CD4-positive, alpha-beta T cell treated with Interleukin-15 for 4 hours (primary cell): ENCODE results near the gene CHCHD1.
"Not testable (repeated sequence)": the region's sequence is repeated elsewhere in the genome, so short reads cannot be mapped to it uniquely, and the experiment has no call there.

Experiments used
- DNase-seq: peaks from one replicate; pipeline ENCODE4 v3.0.0-alpha.2; 2020; ENCODE audit warnings: low spot score

The CHCHD1 gene

DNA sequence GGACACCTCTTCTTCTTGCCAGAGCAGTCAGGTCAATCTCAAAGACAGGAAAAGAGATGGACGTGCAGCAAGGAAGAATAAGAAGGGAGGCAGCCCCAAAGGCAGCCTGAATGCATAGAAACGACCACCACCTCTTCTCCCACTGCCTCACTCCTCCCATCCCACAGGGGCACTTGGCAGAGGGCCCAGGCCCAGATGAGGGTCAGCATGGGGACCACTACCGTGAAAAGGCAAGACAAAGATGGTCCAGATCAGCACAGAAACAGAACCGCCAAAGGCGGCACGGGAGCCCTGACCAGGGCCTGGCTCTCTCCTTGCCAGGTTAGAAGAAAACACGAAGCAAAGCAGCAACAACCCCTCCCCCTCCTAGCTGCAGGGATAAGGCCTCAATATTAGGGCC, 31.5 kb downstream of the CHCHD1 start:
- DNase-seq: no peak

DNA sequence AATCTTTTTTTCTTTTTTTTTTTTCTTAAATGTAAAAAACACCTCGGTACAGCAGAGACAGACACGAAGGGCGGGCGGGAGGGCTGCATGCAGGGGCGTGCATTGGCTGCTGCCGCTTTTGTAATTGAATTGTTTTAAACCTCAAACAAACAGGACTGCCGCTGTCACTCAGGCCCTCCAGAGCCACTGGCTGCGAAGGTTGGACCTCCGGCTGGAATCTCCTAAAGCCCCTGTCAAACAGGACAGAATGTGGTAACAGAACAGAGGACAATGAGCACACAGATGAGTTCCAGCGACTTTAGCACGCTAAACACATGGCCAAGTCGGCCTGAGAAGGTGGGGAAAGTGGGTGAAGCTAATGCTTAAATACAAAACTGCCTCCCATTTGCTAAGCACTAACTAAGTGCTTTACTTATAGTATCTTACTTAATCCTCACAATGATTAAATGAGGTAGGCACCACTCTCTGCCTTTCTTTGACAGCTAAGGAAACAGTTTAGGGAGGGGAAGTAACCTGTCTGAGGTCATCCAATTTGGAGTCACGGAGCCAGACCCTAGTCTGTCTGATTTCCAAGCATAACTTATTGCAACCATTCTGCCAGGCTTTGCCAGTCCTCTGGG, 32.5 kb downstream of the CHCHD1 start:
- no peak for DNase-seq

DNA sequence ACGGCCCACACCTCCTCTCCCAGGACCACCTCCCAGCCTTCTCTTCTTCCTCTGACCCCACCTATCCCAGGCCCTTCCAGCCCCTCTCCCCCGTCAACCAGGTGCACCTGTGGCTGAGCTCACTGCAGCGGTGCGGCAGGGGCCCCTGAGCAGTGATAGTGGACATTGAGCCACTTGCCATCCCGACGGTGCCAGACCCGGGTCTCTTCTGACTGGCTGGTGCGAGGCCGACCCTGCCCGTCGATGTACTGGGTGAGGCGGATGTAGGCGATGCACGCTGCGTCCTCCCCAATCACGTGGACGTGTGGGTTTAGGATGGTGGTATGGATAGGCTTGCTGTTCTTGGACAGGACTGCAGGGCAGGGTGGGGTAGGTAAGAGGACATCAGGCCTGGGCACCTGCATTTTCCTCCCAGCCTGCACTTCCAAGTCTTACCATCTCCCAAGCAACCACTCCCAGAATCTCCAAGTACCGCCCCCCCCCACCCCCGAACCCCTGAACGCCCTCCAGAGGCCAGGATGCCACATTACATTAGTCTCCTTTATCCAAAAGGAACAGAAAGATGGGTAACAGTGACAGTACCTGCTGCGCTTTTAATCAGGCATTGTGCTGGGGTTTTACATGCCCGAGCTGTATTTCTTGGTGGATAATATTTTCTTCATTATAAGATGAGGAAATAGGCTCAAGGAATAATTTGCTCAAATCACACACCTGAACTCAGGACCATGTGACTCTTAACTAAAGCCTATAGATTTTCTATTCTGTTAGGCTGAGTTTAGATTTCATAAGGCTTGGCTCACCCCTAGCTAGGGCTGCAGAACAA, 33.3 kb downstream of the CHCHD1 start:
- DNase-seq: no peak

DNA sequence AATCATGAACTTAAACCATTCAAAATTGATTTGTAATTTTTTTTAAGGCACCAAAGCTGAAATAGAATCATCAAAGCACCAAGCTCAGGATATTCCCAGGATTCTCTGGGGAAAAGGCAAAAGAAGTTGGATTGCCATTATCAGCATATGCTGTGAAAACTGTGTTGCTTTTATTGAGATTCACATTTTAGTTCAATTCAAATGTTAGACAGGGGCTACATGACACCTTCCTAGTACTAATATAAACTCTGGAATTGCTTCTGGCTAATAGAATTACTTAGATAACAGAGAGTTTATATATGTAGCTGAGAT, 33.8 kb downstream of the CHCHD1 start:
- DNase-seq: no peak

DNA sequence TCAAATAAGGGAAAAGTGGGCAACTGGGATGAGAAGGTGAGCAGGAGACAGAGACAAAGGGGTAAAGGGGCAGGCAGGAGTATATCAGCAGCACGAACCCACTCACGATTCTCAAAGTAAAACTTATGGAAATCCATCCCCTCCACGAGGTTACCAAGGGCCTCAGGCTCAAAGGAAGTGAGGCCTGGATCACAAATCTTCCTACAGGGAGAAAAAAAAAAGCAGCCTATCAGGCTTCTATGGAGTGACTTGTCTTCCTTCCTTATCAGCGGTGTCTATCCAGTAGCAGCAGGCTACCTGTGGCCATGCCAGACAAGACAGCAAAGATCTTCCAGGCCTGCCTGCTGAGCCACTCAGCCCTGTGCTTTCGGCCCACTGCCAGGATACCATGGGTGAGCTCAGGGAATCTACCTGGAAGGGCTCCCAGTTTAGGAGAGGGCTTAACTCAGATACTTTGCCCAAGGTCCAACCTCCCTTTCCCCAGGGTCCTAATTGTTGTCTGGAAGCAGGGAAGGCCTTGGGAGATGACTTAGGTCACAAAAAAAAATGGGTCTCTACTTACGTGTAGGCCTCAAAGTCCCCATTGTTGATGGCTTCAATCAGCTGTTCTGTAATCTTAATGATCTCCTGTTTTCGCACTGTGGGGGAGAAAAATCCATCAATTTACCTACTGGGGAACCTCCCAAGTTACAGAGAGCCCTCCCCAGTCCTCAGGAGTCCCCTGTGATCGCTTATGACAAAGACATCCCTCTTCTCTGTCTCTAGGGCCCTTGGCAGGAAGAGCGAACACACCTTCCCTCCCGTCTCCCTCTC, 35.3 kb downstream of the CHCHD1 start:
- DNase-seq: no peak

DNA sequence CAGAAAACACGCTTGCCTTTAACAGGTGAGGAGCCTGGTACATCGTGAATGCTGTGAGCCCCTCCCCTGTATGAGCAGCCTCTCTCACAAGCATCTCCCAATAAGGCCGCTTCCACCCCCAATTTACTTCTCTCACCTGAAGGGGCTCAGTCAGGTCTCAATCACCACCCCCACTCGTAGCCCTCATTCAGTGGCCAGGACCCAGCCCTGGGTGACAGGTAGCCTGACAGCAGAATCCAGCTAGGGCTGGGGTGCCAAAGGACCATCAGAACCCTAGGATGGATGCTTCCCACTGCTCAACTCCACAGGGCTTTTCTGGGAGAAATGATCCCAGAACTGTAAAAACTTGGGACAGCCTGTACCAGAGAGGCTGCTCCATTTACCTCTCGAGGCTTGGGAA, 36.0 kb downstream of the CHCHD1 start:
- DNase-seq: no peak

- no peak for DNase-seq
Measured at GRCh38 chr10:73818402-73818801, 36.6 kb downstream of the CHCHD1 start.

- no peak for DNase-seq
Measured at GRCh38 chr10:73819081-73819480, 37.2 kb downstream of the CHCHD1 start.

DNA sequence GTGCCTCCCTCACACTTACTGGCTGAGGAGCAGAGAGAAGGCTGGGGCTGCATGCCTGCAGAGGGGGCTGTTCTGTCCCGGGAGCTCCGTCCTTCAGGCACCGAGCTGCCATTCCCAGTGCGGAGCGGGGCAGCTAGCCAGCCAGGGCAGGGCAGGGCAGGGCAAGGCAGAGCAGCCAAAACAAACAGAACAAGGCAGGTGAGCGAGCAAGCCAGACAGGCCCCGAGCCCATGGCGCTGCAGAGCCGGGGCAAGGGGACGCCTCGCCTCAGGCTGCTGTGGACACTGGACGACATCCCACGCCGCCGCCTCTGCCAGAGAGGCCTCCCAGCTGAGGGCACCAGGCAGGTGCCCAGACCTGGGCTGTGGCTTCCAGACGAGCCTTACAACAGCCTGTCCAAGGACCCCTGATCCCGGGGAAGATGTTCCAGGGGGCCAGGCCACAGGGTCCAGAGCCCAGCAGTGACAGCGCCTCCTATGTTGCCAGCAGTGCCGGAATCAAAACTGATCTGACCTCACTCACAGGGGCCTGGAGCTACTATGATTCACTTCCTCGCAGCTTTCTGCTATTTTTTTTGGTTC, 37.8 kb downstream of the CHCHD1 start:
- no peak for DNase-seq

DNA sequence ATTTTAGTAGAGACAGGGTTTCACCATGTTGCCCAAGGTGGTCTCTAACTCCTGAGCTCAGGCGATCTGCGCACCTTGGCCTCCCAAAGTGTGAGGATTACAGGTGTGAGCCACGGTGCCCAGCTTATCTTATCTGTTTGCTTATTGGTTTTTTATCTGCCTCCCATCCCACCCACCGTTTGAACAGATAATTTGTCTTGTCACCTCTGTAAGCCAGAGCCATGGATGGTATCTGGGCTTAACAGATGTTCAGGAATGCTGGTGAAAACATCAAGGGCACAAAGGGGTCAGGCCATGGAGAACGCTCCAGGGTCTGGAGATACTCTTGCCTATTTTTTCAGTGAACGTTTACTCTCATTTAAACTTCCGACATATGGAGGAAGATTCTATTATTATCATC, 41.5 kb downstream of the CHCHD1 start:
- no peak for DNase-seq

DNA sequence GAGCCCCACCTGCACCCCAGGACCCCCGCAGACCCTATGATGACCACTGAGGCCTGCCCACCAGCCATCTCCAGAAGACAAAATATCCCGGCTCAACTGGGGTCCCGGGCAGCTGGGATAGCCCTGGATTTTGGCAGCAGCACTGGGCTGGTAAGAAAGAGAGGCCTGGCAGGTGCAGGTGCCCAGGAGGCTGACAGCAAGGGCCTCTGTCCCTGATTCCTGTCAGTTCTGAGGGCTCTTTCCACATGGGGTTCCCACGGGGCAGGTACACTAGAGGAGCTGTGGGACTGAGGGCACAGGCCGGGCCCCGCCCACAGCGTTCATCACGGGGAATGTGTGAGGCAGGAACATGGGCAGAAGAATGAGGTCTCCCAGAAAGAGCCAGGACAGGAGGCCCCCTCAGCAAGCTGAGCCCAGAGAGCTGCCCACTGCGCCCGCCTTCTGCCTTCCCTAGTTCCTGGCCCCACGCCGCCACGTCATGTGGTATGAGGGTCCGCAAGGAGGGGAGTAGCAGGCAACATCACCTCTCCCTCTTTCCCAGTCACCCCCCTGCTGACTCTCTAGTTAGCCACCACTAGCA, 42.4 kb downstream of the CHCHD1 start:
- DNase-seq: no peak

GRCh38 chr10:73827346-73828089, 45.7 kb downstream of the CHCHD1 start:
- no peak for DNase-seq

DNA sequence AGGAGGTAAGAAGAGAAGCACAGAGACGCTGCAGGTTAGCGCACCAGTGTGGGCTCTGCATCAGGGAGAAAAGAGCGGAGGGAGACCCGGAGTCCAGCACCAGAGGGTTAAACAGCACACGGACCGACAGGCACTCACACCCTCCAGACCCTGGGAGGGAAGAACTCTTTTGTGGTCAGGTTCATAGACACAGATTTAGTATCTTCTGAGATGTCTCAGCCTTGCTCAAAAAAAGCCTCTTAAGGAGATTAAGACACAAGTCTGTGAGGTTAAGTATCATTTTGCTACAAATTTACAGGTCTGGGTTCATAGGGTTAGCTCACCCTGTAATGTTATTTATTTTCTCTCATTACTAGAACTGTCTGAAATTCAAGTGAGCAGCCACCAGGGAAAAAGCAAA, 46.3 kb downstream of the CHCHD1 start:
- DNase-seq: no peak

- DNase-seq: not testable (repeated sequence)
Measured at GRCh38 chr10:73829090-73829489, 47.2 kb downstream of the CHCHD1 start.
